WTC11 (cell line): ENCODE data around the gene ANAPC16.

Experiments used
- CREM ChIP-seq: sonication (generic); formaldehyde crosslinking; IDR thresholded peaks from 2 replicates; pipeline ENCODE4 v1.8.1; 2022; ENCODE audit warnings: mild to moderate bottlenecking, missing genetic modification reagents, moderate library complexity
- SOX15 ChIP-seq: fragments of 250-450 bp; sonication (Bioruptor Pico); IDR thresholded peaks from 2 replicates; pipeline ENCODE4 v1.9.0; 2021; ENCODE audit warnings: mild to moderate bottlenecking
- ZNF416 ChIP-seq: fragments of 250-450 bp; sonication (Bioruptor Pico); IDR thresholded peaks from 2 replicates; pipeline ENCODE4 v1.9.0; 2021; ENCODE audit warnings: mild to moderate bottlenecking, inconsistent platforms
- TF ChIP-seq, protein P1 (sequence below): fragments of 200-600 bp; IDR thresholded peaks from 2 replicates; pipeline ENCODE4 v1.8.0; 2022; ENCODE audit warnings: antibody characterized with exemption
- TF ChIP-seq, protein P2 (sequence below): sonication (generic); formaldehyde crosslinking; IDR thresholded peaks from 2 replicates; pipeline ENCODE4 v1.8.1; 2023; ENCODE audit warnings: mild to moderate bottlenecking, missing genetic modification reagents

DNA sequence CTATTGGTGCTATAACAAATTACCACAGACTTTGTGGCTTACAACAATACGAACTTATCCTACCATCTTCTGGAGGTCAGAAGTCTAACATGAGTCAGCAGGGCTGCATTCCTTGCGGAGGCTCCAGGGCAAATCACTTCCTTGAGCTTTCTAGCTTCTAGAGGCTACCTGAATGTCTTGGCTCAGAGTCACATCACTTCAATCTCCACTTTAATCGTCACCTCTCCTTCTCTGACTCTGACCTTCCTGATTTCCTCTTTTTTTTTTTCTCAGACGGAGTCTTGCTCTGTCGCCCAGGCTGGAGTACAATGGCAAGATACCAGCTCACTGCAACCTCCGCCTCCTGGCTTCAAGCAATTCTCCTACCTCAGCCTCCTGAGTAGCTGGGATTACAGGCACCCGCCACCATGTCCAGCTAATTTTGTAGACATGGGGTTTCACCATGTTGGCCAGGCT, 44.6 kb upstream of the ANAPC16 start:
- TF ChIP-seq, protein P1, sequence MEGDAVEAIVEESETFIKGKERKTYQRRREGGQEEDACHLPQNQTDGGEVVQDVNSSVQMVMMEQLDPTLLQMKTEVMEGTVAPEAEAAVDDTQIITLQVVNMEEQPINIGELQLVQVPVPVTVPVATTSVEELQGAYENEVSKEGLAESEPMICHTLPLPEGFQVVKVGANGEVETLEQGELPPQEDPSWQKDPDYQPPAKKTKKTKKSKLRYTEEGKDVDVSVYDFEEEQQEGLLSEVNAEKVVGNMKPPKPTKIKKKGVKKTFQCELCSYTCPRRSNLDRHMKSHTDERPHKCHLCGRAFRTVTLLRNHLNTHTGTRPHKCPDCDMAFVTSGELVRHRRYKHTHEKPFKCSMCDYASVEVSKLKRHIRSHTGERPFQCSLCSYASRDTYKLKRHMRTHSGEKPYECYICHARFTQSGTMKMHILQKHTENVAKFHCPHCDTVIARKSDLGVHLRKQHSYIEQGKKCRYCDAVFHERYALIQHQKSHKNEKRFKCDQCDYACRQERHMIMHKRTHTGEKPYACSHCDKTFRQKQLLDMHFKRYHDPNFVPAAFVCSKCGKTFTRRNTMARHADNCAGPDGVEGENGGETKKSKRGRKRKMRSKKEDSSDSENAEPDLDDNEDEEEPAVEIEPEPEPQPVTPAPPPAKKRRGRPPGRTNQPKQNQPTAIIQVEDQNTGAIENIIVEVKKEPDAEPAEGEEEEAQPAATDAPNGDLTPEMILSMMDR = no peak
- TF ChIP-seq SOX15 = no peak
- TF ChIP-seq ZNF416 (CRISPR knock-in tag) = no peak
- TF ChIP-seq, protein P2, sequence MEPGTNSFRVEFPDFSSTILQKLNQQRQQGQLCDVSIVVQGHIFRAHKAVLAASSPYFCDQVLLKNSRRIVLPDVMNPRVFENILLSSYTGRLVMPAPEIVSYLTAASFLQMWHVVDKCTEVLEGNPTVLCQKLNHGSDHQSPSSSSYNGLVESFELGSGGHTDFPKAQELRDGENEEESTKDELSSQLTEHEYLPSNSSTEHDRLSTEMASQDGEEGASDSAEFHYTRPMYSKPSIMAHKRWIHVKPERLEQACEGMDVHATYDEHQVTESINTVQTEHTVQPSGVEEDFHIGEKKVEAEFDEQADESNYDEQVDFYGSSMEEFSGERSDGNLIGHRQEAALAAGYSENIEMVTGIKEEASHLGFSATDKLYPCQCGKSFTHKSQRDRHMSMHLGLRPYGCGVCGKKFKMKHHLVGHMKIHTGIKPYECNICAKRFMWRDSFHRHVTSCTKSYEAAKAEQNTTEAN = no peak
- no peak for TF ChIP-seq CREM (CRISPR knock-in tag)
